Activated CD8-positive, alpha-beta T cell treated with anti-CD3 and anti-CD28 coated beads for 36 hours (primary cell): ENCODE data around the gene MAL. TPM values are rescaled to one million over a fixed set of nuclear protein-coding genes. Genes with fewer than 3 reads are reported as not detected.
A peak's percentile ranks its signal among the peaks of the same experiment; 100 is the strongest.
"Not testable (repeated sequence)": the region's sequence is repeated elsewhere in the genome, so short reads cannot be mapped to it uniquely, and the experiment has no call there.

Source experiments
- ATAC-seq: fragments of 200-7000 bp; cut with Tn5 transposase; one replicate; pipeline ENCODE4 v1.10.0; 2021; ENCODE audit warnings: mild to moderate bottlenecking, moderate library complexity
- CTCF ChIA-PET: fragments of 350-600 bp; sonication (Branson Sonifier 250); formaldehyde crosslinking; loops from one replicate; lab custom pipeline; 2021; ENCODE audit warnings: antibody characterized with exemption; lab: Charles Lee
- POLR2A ChIA-PET: fragments of 350-600 bp; sonication (Branson Sonifier 250); formaldehyde crosslinking; loops from one replicate; lab custom pipeline; 2021; ENCODE audit warnings: antibody characterized with exemption; lab: Charles Lee
- DNase-seq: peaks from one replicate; pipeline ENCODE4 v3.0.0-alpha.2; 2020
- H3K27ac Mint-ChIP-seq: one replicate; pipeline ENCODE4 v1.8.0; 2021; ENCODE audit warnings: mild to moderate bottlenecking, mixed read lengths
- H3K27me3 Mint-ChIP-seq: one replicate; pipeline ENCODE4 v1.8.0; 2021; ENCODE audit warnings: mixed read lengths
- H3K36me3 Mint-ChIP-seq: one replicate; pipeline ENCODE4 v1.8.0; 2021; ENCODE audit warnings: low read depth, mixed read lengths
- H3K4me1 Mint-ChIP-seq: one replicate; pipeline ENCODE4 v1.8.0; 2021; ENCODE audit warnings: low read depth, mixed read lengths
- H3K4me3 Mint-ChIP-seq: one replicate; pipeline ENCODE4 v1.8.0; 2021; ENCODE audit warnings: mild to moderate bottlenecking, moderate library complexity, mixed read lengths
- H3K9me3 Mint-ChIP-seq: one replicate; pipeline ENCODE4 v1.8.0; 2021; ENCODE audit warnings: mixed read lengths
- CTCF ChIP-seq: fragments of 200-600 bp; IDR thresholded peaks from one replicate; pipeline ENCODE4 v1.8.0; 2022; ENCODE audit warnings: antibody characterized with exemption, mild to moderate bottlenecking
- intact Hi-C: fragments of 100-400 bp; cut with micrococcal nuclease; formaldehyde crosslinking; loops from one replicate; pipeline ENCODE4 v1.10.0; 2022
- total RNA-seq, 2 experiments: library from RNA; stranded (reverse); gene quantifications; one replicate each; pipeline ENCODE4 v1.2.3, GENCODE V29; 2021

MAL gene
- total RNA-seq, 2 experiments from 2014 or later = 54.0 to 59.2 TPM

GRCh38 chr2:95079199-95079683 lies 53.7 kb downstream of the MAL start:
- Mint-ChIP-seq H3K27ac (peak overlapping the region; percentile 32), H3K4me3 (no peak overlapping the region), H3K36me3 (peaks cover 9% of the 10 kb centered on the region), H3K9me3 (no peaks in the 10 kb centered on the region), H3K4me1 (peaks cover 50% of the 10 kb centered on the region), H3K27me3 (no peaks in the 10 kb centered on the region)
- POLR2A ChIA-PET = interaction anchor here (0.5 to 8.7 kb wide), 10 partner anchors 10 to 80 kb away, joined by 3 to 104 read pairs (median 4); partner anchors contain the start of genes MAL and ZNF514
- CTCF ChIA-PET = interaction anchor here (0.6 to 11.1 kb wide), 27 partner anchors 9 to 162 kb away, joined by 3 to 375 read pairs (median 4); partner anchors contain the start of genes MAL, MRPS5, ZNF2 and ZNF514
- DNase-seq (peak; percentile 75), ATAC-seq (peak; percentile 41)
- intact Hi-C loops = loop anchor here (5.0 to 10.0 kb wide), 2 partner anchors 38 to 86 kb away; partner anchors contain the start of gene ZNF2
- TF ChIP-seq CTCF = no peak

- ChIA-PET POLR2A (interaction anchor here (1.8 kb wide), 1 partner anchor 10 kb away, joined by 5 read pairs; no protein-coding TSS in a partner anchor), CTCF (interaction anchor here (0.8 to 11.1 kb wide), 7 partner anchors 29 to 126 kb away, joined by 3 to 223 read pairs (median 3); partner anchors contain the start of genes MAL and MRPS5)
- ATAC-seq = no peak
- Mint-ChIP-seq H3K36me3 (peaks cover 19% of the 10 kb centered on the region), H3K27ac (no peak overlapping the region), H3K27me3 (no peaks in the 10 kb centered on the region), H3K9me3 (no peaks in the 10 kb centered on the region), H3K4me3 (no peak overlapping the region), H3K4me1 (peaks cover 22% of the 10 kb centered on the region)
- intact Hi-C loops = no loop called here
- DNase-seq = no peak
- TF ChIP-seq CTCF = no peak
Observed at GRCh38 chr2:95082477-95082876, 57.0 kb downstream of the MAL start.

- POLR2A ChIA-PET = no interaction called here
- H3K27ac Mint-ChIP-seq = no peak overlapping the region
- intact Hi-C loops = no loop called here
- no peak overlapping the region for H3K4me3 Mint-ChIP-seq
- ATAC-seq (no peak), DNase-seq (no peak)
- no peaks in the 10 kb centered on the region for H3K4me1 Mint-ChIP-seq
- CTCF ChIA-PET = no interaction called here
- peaks cover 27% of the 10 kb centered on the region for H3K36me3 Mint-ChIP-seq
- TF ChIP-seq CTCF = no peak
- no peaks in the 10 kb centered on the region for H3K27me3 Mint-ChIP-seq
- H3K9me3 Mint-ChIP-seq = no peaks in the 10 kb centered on the region
Observed at GRCh38 chr2:95086017-95086416, 60.5 kb downstream of the MAL start.

GRCh38 chr2:95087379-95087778 lies 61.9 kb downstream of the MAL start:
- ChIA-PET POLR2A (interaction anchor here (0.6 kb wide), 1 partner anchor 440 kb away, joined by 3 read pairs; no protein-coding TSS in a partner anchor), CTCF (interaction anchor here (1.3 kb wide), 1 partner anchor 65 kb away, joined by 4 read pairs; no protein-coding TSS in a partner anchor)
- DNase-seq (no peak), ATAC-seq (no peak)
- intact Hi-C loops = no loop called here
- Mint-ChIP-seq H3K4me1 (no peaks in the 10 kb centered on the region), H3K27ac (no peak overlapping the region), H3K27me3 (no peaks in the 10 kb centered on the region), H3K9me3 (no peaks in the 10 kb centered on the region), H3K36me3 (peaks cover 37% of the 10 kb centered on the region), H3K4me3 (no peak overlapping the region)
- no peak for TF ChIP-seq CTCF

GRCh38 chr2:95091885-95092555 lies 66.5 kb downstream of the MAL start:
- POLR2A ChIA-PET = interaction anchor here (0.8 kb wide), 1 partner anchor 9 kb away, joined by 5 read pairs; no protein-coding TSS in a partner anchor

GRCh38 chr2:95098273-95098672 lies 72.8 kb downstream of the MAL start:
- CTCF ChIA-PET, H3K9me3 Mint-ChIP-seq: not testable (repeated sequence)

More at GRCh38 chr2:95091885-95092555, 66.5 kb downstream of the MAL start:
- no peak for TF ChIP-seq CTCF
- no peaks in the 10 kb centered on the region for H3K9me3 Mint-ChIP-seq
- H3K4me1 Mint-ChIP-seq = peaks cover 27% of the 10 kb centered on the region
- intact Hi-C loops = no loop called here
- CTCF ChIA-PET = interaction anchor here (1.0 to 3.9 kb wide), 3 partner anchors 13 to 70 kb away, joined by 3 to 18 read pairs (median 12); no protein-coding TSS in a partner anchor
- H3K4me3 Mint-ChIP-seq = no peak overlapping the region
- no peak overlapping the region for H3K27ac Mint-ChIP-seq
- no peak for DNase-seq
- H3K27me3 Mint-ChIP-seq = no peaks in the 10 kb centered on the region
- peaks cover 56% of the 10 kb centered on the region for H3K36me3 Mint-ChIP-seq
- ATAC-seq = no peak

More at GRCh38 chr2:95098273-95098672, 72.8 kb downstream of the MAL start:
- POLR2A ChIA-PET, H3K27ac Mint-ChIP-seq, H3K27me3 Mint-ChIP-seq, ATAC-seq, DNase-seq, intact Hi-C loops, H3K4me3 Mint-ChIP-seq: not testable (repeated sequence)
- Mint-ChIP-seq H3K36me3 (peaks cover 77% of the 10 kb centered on the region), H3K4me1 (peaks cover 30% of the 10 kb centered on the region)
